ENCODE measurements around the gene TMEM236.

DNA sequence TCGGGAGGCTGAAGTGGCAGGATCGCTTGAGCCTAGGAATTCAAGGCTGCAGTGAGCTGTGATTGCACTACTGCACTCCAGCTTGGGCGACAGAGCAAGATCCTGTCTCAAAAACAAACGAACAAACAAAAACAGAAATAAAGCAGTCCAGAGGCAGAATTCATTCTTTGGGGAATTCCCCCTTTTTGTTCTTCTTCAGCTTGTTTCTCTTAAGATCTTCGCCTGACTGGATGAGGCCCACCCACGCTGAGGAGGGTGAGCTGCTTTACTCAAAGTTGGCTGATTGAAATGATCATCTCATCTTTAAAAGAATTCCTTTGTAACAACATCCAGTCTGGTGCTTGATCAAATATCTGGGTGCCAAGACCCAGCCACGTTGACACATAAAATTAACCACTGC lies 67.8 kb downstream of the TMEM236 start:
- TF ChIP-seq, protein P1, sequence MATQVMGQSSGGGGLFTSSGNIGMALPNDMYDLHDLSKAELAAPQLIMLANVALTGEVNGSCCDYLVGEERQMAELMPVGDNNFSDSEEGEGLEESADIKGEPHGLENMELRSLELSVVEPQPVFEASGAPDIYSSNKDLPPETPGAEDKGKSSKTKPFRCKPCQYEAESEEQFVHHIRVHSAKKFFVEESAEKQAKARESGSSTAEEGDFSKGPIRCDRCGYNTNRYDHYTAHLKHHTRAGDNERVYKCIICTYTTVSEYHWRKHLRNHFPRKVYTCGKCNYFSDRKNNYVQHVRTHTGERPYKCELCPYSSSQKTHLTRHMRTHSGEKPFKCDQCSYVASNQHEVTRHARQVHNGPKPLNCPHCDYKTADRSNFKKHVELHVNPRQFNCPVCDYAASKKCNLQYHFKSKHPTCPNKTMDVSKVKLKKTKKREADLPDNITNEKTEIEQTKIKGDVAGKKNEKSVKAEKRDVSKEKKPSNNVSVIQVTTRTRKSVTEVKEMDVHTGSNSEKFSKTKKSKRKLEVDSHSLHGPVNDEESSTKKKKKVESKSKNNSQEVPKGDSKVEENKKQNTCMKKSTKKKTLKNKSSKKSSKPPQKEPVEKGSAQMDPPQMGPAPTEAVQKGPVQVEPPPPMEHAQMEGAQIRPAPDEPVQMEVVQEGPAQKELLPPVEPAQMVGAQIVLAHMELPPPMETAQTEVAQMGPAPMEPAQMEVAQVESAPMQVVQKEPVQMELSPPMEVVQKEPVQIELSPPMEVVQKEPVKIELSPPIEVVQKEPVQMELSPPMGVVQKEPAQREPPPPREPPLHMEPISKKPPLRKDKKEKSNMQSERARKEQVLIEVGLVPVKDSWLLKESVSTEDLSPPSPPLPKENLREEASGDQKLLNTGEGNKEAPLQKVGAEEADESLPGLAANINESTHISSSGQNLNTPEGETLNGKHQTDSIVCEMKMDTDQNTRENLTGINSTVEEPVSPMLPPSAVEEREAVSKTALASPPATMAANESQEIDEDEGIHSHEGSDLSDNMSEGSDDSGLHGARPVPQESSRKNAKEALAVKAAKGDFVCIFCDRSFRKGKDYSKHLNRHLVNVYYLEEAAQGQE (IDR thresholded peaks at IDR 0.05; ENCODE audit: low read depth) = no peak
- TF ChIP-seq, protein P2, sequence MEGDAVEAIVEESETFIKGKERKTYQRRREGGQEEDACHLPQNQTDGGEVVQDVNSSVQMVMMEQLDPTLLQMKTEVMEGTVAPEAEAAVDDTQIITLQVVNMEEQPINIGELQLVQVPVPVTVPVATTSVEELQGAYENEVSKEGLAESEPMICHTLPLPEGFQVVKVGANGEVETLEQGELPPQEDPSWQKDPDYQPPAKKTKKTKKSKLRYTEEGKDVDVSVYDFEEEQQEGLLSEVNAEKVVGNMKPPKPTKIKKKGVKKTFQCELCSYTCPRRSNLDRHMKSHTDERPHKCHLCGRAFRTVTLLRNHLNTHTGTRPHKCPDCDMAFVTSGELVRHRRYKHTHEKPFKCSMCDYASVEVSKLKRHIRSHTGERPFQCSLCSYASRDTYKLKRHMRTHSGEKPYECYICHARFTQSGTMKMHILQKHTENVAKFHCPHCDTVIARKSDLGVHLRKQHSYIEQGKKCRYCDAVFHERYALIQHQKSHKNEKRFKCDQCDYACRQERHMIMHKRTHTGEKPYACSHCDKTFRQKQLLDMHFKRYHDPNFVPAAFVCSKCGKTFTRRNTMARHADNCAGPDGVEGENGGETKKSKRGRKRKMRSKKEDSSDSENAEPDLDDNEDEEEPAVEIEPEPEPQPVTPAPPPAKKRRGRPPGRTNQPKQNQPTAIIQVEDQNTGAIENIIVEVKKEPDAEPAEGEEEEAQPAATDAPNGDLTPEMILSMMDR (IDR thresholded peaks at IDR 0.05 in 2 of 3, conservative IDR thresholded peaks at IDR 0.05 in 1 of 3; ENCODE audit: borderline replicate concordance in 1 of 3, insufficient read depth in 1 of 3, low read depth in 2 of 3, low read length in 2 of 3) = no peak
- no peak for TF ChIP-seq RAD21 (IDR thresholded peaks at IDR 0.05; ENCODE audit: low read depth)
- no peak for TF ChIP-seq EZH2 (IDR thresholded peaks at IDR 0.05)

Measured in HCT116 (cell line).